HCT116 (cell line): Measurements from ENCODE around the gene HMGN3. TPM values are rescaled to one million over a fixed set of nuclear protein-coding genes. Genes with fewer than 3 reads are reported as not detected.

ENCODE experiments used
- ATAC-seq: fragments of 200-7000 bp; cut with Tn5 transposase; 2 replicates; pipeline ENCODE4 v1.9.1; 2020; ENCODE audit warnings: mild to moderate bottlenecking, moderate library complexity
- BruUV-seq: library from RNA; stranded (reverse); fragments of 400-500 nt; replicated peaks from 2 replicates; lab custom pipeline; 2021; lab: Mats Ljungman, UMichigan
- CTCF ChIA-PET: fragments of 300-600 bp; sonication (Branson Sonifier 250); formaldehyde crosslinking; loops from one replicate; lab custom pipeline; 2021; ENCODE audit warnings: antibody characterized with exemption; lab: Charles Lee
- POLR2A ChIA-PET: fragments of 300-600, 350-600 bp; sonication (Branson Sonifier 250); formaldehyde crosslinking; loops from one replicate; lab custom pipeline; 2021; ENCODE audit warnings: antibody characterized with exemption; lab: Charles Lee
- RAD21 ChIA-PET, 2 experiments: fragments of 300-600 bp; sonication (Branson Sonifier 250); formaldehyde crosslinking; loops; one replicate each; lab custom pipeline; 2023; ENCODE audit warnings: low total read pairs in 2 of 2; ENCODE audit not compliant: uncharacterized antibody in 2 of 2, unreplicated experiment in 2 of 2, low non-redundant PET in 1 of 2; lab: Charles Lee
- DNase-seq: peaks from one replicate; pipeline ENCODE4 v3.0.0-alpha.2; 2010; ENCODE audit warnings: low read depth, low spot score
- H2AFZ ChIP-seq: fragments of 200-600 bp; shearing (Covaris generic), sonication (generic); 2 replicates; pipeline ENCODE4 v1.6.1; 2017; ENCODE audit warnings: low read depth, mixed run types, mixed read lengths, antibody characterized with exemption, low read length; ENCODE audit not compliant: poor library complexity, severe bottlenecking
- H3K27ac ChIP-seq: 2 replicates; pipeline ENCODE4 v1.5.1; 2012; ENCODE audit warnings: low read depth, low read length
- H3K27me3 ChIP-seq: fragments of 200-600 bp; sonication (generic); 2 replicates; pipeline ENCODE4 v1.6.1; 2016; ENCODE audit warnings: mixed run types, low read length, mixed read lengths; ENCODE audit not compliant: insufficient read depth
- H3K36me3 ChIP-seq, 2 experiments: fragments of 200-500 bp in 1 of 2; fragments of 200-600 bp in 1 of 2; sonication (Bioruptor generic) in 1 of 2; sonication (generic) in 1 of 2; 2 replicates each; pipeline versions ENCODE4 v1.5.1 to v1.6.1; 2014 to 2016; ENCODE audit warnings: low read length in 2 of 2, inconsistent platforms in 1 of 2, mixed read lengths in 1 of 2, mixed run types in 1 of 2; ENCODE audit not compliant: insufficient read depth in 2 of 2, control insufficient read depth in 1 of 2
- H3K4me1 ChIP-seq, 2 experiments: fragments of 200-600 bp in 1 of 2; sonication (generic) in 1 of 2; 2 replicates each; pipeline versions ENCODE4 v1.5.1 to v1.6.1; 2012 to 2017; ENCODE audit warnings: low read length in 2 of 2, inconsistent platforms in 1 of 2, mild to moderate bottlenecking in 1 of 2, mixed read lengths in 1 of 2, mixed run types in 1 of 2, moderate library complexity in 1 of 2; ENCODE audit not compliant: insufficient read depth in 2 of 2, control insufficient read depth in 1 of 2
- H3K4me2 ChIP-seq: fragments of 200-600 bp; sonication (generic); 2 replicates; pipeline ENCODE4 v1.6.1; 2017; ENCODE audit warnings: mixed run types, low read length, mixed read lengths
- H3K4me3 ChIP-seq, 2 experiments: fragments of 200-600 bp in 1 of 2; sonication (generic) in 1 of 2; replicated peaks in 1 of 2; 2 replicates each; pipeline ENCODE4 v1.5.1; 2011 to 2016; ENCODE audit warnings: low read length in 2 of 2, control low read depth in 1 of 2, low read depth in 1 of 2, mild to moderate bottlenecking in 1 of 2, mixed read lengths in 1 of 2, mixed run types in 1 of 2
- H3K79me2 ChIP-seq: fragments of 200-600 bp; sonication (generic); 2 replicates; pipeline ENCODE4 v1.6.1; 2017; ENCODE audit warnings: mild to moderate bottlenecking, mixed run types, low read length, moderate library complexity, mixed read lengths; ENCODE audit not compliant: insufficient read depth
- H3K9ac ChIP-seq: fragments of 200-600 bp; sonication (generic); 2 replicates; pipeline ENCODE4 v1.6.1; 2016; ENCODE audit warnings: low read length, mixed read lengths
- H3K9me2 ChIP-seq: fragments of 200-600 bp; sonication (generic), shearing (Covaris generic); 2 replicates; pipeline ENCODE4 v1.6.1; 2017; ENCODE audit warnings: mixed run types, mild to moderate bottlenecking, moderate library complexity; ENCODE audit not compliant: insufficient read depth
- H3K9me3 ChIP-seq, 2 experiments: fragments of 200-500 bp in 1 of 2; fragments of 200-600 bp in 1 of 2; sonication (Bioruptor generic) in 1 of 2; sonication (generic) in 1 of 2; 2 replicates each; pipeline ENCODE4 v1.6.1; 2014 to 2017; ENCODE audit warnings: low read length in 2 of 2, mixed read lengths in 2 of 2, inconsistent platforms in 1 of 2, low read depth in 1 of 2, mild to moderate bottlenecking in 1 of 2, mixed run types in 1 of 2, moderate library complexity in 1 of 2; ENCODE audit not compliant: control insufficient read depth in 1 of 2, insufficient read depth in 1 of 2
- H4K20me1 ChIP-seq: fragments of 200-600 bp; sonication (generic), shearing (Covaris generic); 2 replicates; pipeline ENCODE4 v1.6.1; 2017; ENCODE audit warnings: mixed run types, mild to moderate bottlenecking, moderate library complexity; ENCODE audit not compliant: insufficient read depth
- CBX3 ChIP-seq: IDR thresholded peaks from 2 replicates; pipeline ENCODE4 v1.6.1; 2012; ENCODE audit warnings: low read depth
- CEBPB ChIP-seq: IDR thresholded peaks from 2 replicates; pipeline ENCODE4 v1.6.1; 2012; ENCODE audit warnings: low read depth
- CTCF ChIP-seq, 3 experiments: fragments of 200-600 bp in 1 of 3; sonication (generic) in 1 of 3; IDR thresholded peaks in 2 of 3; conservative IDR thresholded peaks in 1 of 3; 2 replicates each; pipeline ENCODE4 v1.5.1; 2012 to 2017; ENCODE audit warnings: low read depth in 2 of 3, low read length in 2 of 3, antibody characterized with exemption in 1 of 3, borderline replicate concordance in 1 of 3, control low read depth in 1 of 3, mild to moderate bottlenecking in 1 of 3, mixed read lengths in 1 of 3, mixed run types in 1 of 3, moderate library complexity in 1 of 3; ENCODE audit not compliant: insufficient read depth in 1 of 3
- ELF1 ChIP-seq: IDR thresholded peaks from 2 replicates; pipeline ENCODE4 v1.6.1; 2012; ENCODE audit warnings: low read depth, borderline replicate concordance
- EZH2 ChIP-seq: fragments of 200-600 bp; sonication (generic); IDR thresholded peaks from 2 replicates; pipeline ENCODE4 v1.6.1; 2017; ENCODE audit warnings: antibody characterized with exemption, mixed run types
- FOSL1 ChIP-seq: IDR thresholded peaks from 2 replicates; pipeline ENCODE4 v1.6.1; 2012; ENCODE audit warnings: low read depth
- POLR2A ChIP-seq: IDR thresholded peaks from 2 replicates; pipeline ENCODE4 v1.7.0; 2011; ENCODE audit warnings: borderline replicate concordance; ENCODE audit not compliant: insufficient read depth, insufficient read length; ENCODE audit errors: extremely low read depth
- POLR2AphosphoS5 ChIP-seq: IDR thresholded peaks from 2 replicates; pipeline ENCODE4 v1.6.1; 2011; ENCODE audit warnings: mild to moderate bottlenecking, low read depth, low read length, moderate library complexity
- SP1 ChIP-seq: IDR thresholded peaks from 2 replicates; pipeline ENCODE4 v1.6.1; 2012; ENCODE audit warnings: low read depth
- SRF ChIP-seq: IDR thresholded peaks from 2 replicates; pipeline ENCODE4 v1.6.1; 2012; ENCODE audit warnings: low read depth
- YY1 ChIP-seq: IDR thresholded peaks from 2 replicates; pipeline ENCODE4 v1.6.1; 2011; ENCODE audit warnings: low read length, low read depth, moderate library complexity, mild to moderate bottlenecking; ENCODE audit not compliant: insufficient replicate concordance; ENCODE audit errors: extremely low read depth
- ZBTB33 ChIP-seq: IDR thresholded peaks from 2 replicates; pipeline ENCODE4 v1.6.1; 2011; ENCODE audit warnings: mild to moderate bottlenecking, low read length, moderate library complexity; ENCODE audit not compliant: insufficient replicate concordance; ENCODE audit errors: extremely low read depth
- ZFX ChIP-seq: fragments of 450-650 bp; IDR thresholded peaks from 2 replicates; pipeline ENCODE4 v1.6.1; 2017
- ZNF274 ChIP-seq: fragments of 200-500 bp; sonication (Bioruptor generic); IDR thresholded peaks from 2 replicates; pipeline ENCODE4 v1.6.1; 2014; ENCODE audit warnings: mild to moderate bottlenecking, low read depth, low read length, inconsistent platforms
- intact Hi-C: fragments of 100-400 bp; cut with micrococcal nuclease; formaldehyde crosslinking; loops from 2 replicates; pipeline ENCODE4 v1.10.0; 2022
- total RNA-seq: library from RNA; stranded (reverse); gene quantifications from one replicate; pipeline ENCODE4 v1.2.1, GENCODE V29; 2021; ENCODE audit not compliant: unreplicated experiment
- TF ChIP-seq, protein P1 (sequence below): IDR thresholded peaks from 2 replicates; pipeline ENCODE4 v1.6.1; 2012
- TF ChIP-seq, protein P2 (sequence below): IDR thresholded peaks from 2 replicates; pipeline ENCODE4 v1.6.1; 2012

Gene HMGN3
- total RNA-seq, 1 experiment from 2014 or later, result 60.5 TPM

- intact Hi-C loops, result no loop called here
- no peak overlapping the region for H2AFZ ChIP-seq
- no TSS peak for BruUV-seq
- no peak for TF ChIP-seq ZNF274
- no peak for TF ChIP-seq SP1
- no peak for TF ChIP-seq CEBPB
- TF ChIP-seq POLR2A, result no peak
- no peak for TF ChIP-seq ZFX
- TF ChIP-seq, protein P1, sequence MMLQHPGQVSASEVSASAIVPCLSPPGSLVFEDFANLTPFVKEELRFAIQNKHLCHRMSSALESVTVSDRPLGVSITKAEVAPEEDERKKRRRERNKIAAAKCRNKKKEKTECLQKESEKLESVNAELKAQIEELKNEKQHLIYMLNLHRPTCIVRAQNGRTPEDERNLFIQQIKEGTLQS, result no peak
- no peak for TF ChIP-seq FOSL1
- no peak for TF ChIP-seq CBX3
- TF ChIP-seq, all 23 proteins: peak for 0
- no peak overlapping the region for H3K27ac ChIP-seq
- RAD21 ChIA-PET, result no interaction called here
- H3K36me3 ChIP-seq, result no peaks in the 10 kb centered on the region
- no peaks in the 10 kb centered on the region for H4K20me1 ChIP-seq
- H3K9me2 ChIP-seq, result no peaks in the 10 kb centered on the region
- H3K27me3 ChIP-seq, result no peaks in the 10 kb centered on the region
- H3K4me2 ChIP-seq, result no peak overlapping the region
- POLR2A ChIA-PET, result no interaction called here
- ATAC-seq (no peak), DNase-seq (no peak)
- no peaks in the 10 kb centered on the region for H3K9me3 ChIP-seq
- H3K4me1 ChIP-seq, result no peaks in the 10 kb centered on the region
- H3K4me3 ChIP-seq, result no peak overlapping the region
- H3K79me2 ChIP-seq, result no peaks in the 10 kb centered on the region
- CTCF ChIA-PET, result no interaction called here
- H3K9ac ChIP-seq, result no peak overlapping the region
Observed at GRCh38 chr6:79157961-79158644, 76.4 kb downstream of the HMGN3 start.

GRCh38 chr6:79152269-79152737 lies 82.2 kb downstream of the HMGN3 start:
- Histone ChIP-seq H2AFZ (no peak overlapping the region), H3K4me2 (no peak overlapping the region), H3K4me1 (no peaks in the 10 kb centered on the region), H3K9me2 (no peaks in the 10 kb centered on the region), H3K79me2 (no peaks in the 10 kb centered on the region), H3K9me3 (no peaks in the 10 kb centered on the region), H3K36me3 (no peaks in the 10 kb centered on the region), H3K9ac (no peak overlapping the region), H3K27me3 (no peaks in the 10 kb centered on the region), H3K4me3 (no peak overlapping the region), H4K20me1 (no peaks in the 10 kb centered on the region), H3K27ac (no peak overlapping the region)
- BruUV-seq, result no TSS peak
- ChIA-PET POLR2A (no interaction called here), CTCF (no interaction called here), RAD21 (no interaction called here)
- intact Hi-C loops, result no loop called here
- no peak for DNase-seq
- ATAC-seq, result no peak
- TF ChIP-seq YY1 (no peak), SRF (no peak), EZH2 (no peak), CBX3 (no peak), ELF1 (no peak), ZFX (no peak), ZBTB33 (no peak), FOSL1 (no peak), POLR2AphosphoS5 (no peak), SP1 (no peak), ZNF274 (no peak), CTCF (IDR thresholded peaks at IDR 0.05 in 2 of 3, conservative IDR thresholded peaks at IDR 0.05 in 1 of 3; ENCODE audit: borderline replicate concordance in 1 of 3, insufficient read depth in 1 of 3, low read depth in 2 of 3, low read length in 2 of 3) (no peak), CEBPB (no peak)
- TF ChIP-seq, protein P2, sequence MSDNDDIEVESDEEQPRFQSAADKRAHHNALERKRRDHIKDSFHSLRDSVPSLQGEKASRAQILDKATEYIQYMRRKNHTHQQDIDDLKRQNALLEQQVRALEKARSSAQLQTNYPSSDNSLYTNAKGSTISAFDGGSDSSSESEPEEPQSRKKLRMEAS, result no peak
